ENCODE results near the gene TMOD1. TPM values are rescaled to one million over a fixed set of nuclear protein-coding genes. Genes with fewer than 3 reads are reported as not detected.

The TMOD1 gene
- total RNA-seq, 1 donor from 2014 or later, result not detected

DNA sequence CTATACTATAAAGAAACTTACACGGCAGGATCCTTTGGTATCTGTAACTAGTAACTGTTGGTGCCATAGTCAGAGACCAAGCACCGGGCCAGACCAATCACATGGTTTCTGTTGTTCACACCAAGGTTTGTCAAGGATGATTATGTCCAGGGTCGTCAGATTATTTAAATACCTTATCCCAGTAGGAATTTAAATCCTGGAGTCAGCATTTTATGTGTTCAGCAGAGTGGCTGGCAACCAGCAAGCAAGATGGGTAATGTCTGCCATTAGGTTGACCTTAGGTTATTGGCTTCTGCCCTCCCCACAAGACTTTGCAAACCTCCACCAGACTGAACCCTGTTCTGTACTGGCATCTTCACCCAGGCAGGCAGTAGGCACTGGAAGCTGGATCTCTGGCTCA is 39.3 kb upstream of the TMOD1 start:
- Mint-ChIP-seq H3K9me3 (no peaks in the 10 kb centered on the region), H3K36me3 (no peaks in the 10 kb centered on the region), H3K4me3 (no peak overlapping the region), H3K27me3 (ENCODE audit: insufficient read depth, low read depth) (peaks cover 2% of the 10 kb centered on the region), H3K27ac (no peak overlapping the region), H3K4me1 (no peaks in the 10 kb centered on the region)
- Histone ChIP-seq H3K79me2 (ENCODE audit: low read depth) (no peaks in the 10 kb centered on the region), H3K9ac (no peak overlapping the region), H2AFZ (replicated peaks) (no peak overlapping the region), H4K20me1 (ENCODE audit: low read depth) (no peaks in the 10 kb centered on the region), H3K4me2 (no peak overlapping the region), H3K4me3 (no peak overlapping the region), H3F3A (ENCODE audit: low read depth) (no peaks in the 10 kb centered on the region), H3K27ac (no peak overlapping the region), H3K9me3 (ENCODE audit: low read depth) (no peaks in the 10 kb centered on the region), H3K4me1 (no peaks in the 10 kb centered on the region), H3K36me3 (no peaks in the 10 kb centered on the region), H3K27me3 (no peaks in the 10 kb centered on the region)
- DNase-seq (ENCODE audit: low spot score), result no peak
- TF ChIP-seq, protein P1, sequence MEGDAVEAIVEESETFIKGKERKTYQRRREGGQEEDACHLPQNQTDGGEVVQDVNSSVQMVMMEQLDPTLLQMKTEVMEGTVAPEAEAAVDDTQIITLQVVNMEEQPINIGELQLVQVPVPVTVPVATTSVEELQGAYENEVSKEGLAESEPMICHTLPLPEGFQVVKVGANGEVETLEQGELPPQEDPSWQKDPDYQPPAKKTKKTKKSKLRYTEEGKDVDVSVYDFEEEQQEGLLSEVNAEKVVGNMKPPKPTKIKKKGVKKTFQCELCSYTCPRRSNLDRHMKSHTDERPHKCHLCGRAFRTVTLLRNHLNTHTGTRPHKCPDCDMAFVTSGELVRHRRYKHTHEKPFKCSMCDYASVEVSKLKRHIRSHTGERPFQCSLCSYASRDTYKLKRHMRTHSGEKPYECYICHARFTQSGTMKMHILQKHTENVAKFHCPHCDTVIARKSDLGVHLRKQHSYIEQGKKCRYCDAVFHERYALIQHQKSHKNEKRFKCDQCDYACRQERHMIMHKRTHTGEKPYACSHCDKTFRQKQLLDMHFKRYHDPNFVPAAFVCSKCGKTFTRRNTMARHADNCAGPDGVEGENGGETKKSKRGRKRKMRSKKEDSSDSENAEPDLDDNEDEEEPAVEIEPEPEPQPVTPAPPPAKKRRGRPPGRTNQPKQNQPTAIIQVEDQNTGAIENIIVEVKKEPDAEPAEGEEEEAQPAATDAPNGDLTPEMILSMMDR (IDR thresholded peaks at IDR 0.05), result no peak
- TF ChIP-seq EZH2phosphoT487 (IDR thresholded peaks at IDR 0.05) (no peak), EZH2 (IDR thresholded peaks at IDR 0.05) (no peak)

GRCh38 chr9:97462914-97463313 is 38.6 kb upstream of the TMOD1 start:
- Histone ChIP-seq H3K4me3 (no peak overlapping the region), H3F3A (ENCODE audit: low read depth) (no peaks in the 10 kb centered on the region), H3K4me1 (no peaks in the 10 kb centered on the region), H3K9me3 (ENCODE audit: low read depth) (no peaks in the 10 kb centered on the region), H3K36me3 (no peaks in the 10 kb centered on the region), H3K4me2 (no peak overlapping the region), H3K27me3 (no peaks in the 10 kb centered on the region), H3K79me2 (ENCODE audit: low read depth) (no peaks in the 10 kb centered on the region), H4K20me1 (ENCODE audit: low read depth) (no peaks in the 10 kb centered on the region), H3K9ac (no peak overlapping the region), H2AFZ (replicated peaks) (no peak overlapping the region), H3K27ac (no peak overlapping the region)
- no peaks in the 10 kb centered on the region for H3K36me3 Mint-ChIP-seq
- TF ChIP-seq, protein P1 (IDR thresholded peaks at IDR 0.05), result no peak
- no peak for TF ChIP-seq EZH2phosphoT487 (IDR thresholded peaks at IDR 0.05)
- TF ChIP-seq EZH2 (IDR thresholded peaks at IDR 0.05), result no peak
- no peak for DNase-seq (ENCODE audit: low spot score)
- peaks cover 2% of the 10 kb centered on the region for H3K27me3 Mint-ChIP-seq (ENCODE audit: insufficient read depth, low read depth)
- no peak overlapping the region for H3K4me3 Mint-ChIP-seq
- no peak overlapping the region for H3K27ac Mint-ChIP-seq
- no peaks in the 10 kb centered on the region for H3K4me1 Mint-ChIP-seq
- H3K9me3 Mint-ChIP-seq, result no peaks in the 10 kb centered on the region

DNA sequence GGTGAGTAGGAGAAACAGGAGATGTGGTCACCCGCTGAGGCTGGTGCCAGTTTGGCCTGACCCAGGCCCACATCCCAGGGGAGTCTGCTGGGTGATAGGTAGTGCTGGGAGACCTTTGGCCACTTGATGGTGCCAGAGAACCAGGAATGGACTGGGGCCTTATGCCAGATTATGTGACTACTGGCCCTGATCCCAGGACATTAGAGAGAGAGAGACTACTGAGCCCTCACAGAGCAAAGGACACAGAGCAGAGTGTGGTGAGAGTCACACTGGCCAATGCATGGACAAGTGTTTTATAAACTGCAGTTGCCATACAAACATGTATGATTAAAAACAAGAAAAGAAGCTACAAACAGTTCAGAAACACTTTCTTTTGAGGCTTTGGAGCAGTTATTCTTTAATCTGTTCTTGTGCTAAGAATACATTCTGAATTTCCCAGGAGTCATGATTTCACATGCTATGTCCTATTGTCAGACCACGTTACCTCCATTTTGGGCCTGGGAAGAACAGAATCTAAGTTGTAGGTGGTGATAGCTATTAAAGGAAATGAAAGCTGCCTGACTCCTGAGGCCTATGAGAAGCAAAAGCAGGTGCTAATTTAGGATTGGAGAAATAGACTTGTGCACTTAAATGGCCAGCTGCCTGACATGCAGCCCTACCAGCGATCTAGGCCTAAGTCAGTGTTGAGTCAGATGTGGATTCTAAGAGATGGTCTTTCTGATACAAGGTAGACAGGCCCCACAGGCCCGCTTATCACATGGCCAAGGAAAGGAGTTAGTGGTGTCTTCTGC is 32.6 kb upstream of the TMOD1 start:
- H3K27me3 Mint-ChIP-seq (ENCODE audit: insufficient read depth, low read depth), result peaks cover 2% of the 10 kb centered on the region
- Histone ChIP-seq H3K36me3 (no peaks in the 10 kb centered on the region), H3K27ac (no peak overlapping the region), H3K9me3 (ENCODE audit: low read depth) (no peaks in the 10 kb centered on the region), H3K4me3 (no peak overlapping the region), H3K4me2 (no peak overlapping the region), H2AFZ (replicated peaks) (no peak overlapping the region), H3K9ac (no peak overlapping the region), H3F3A (ENCODE audit: low read depth) (no peaks in the 10 kb centered on the region), H3K79me2 (ENCODE audit: low read depth) (no peaks in the 10 kb centered on the region), H4K20me1 (ENCODE audit: low read depth) (no peaks in the 10 kb centered on the region), H3K4me1 (no peaks in the 10 kb centered on the region), H3K27me3 (no peaks in the 10 kb centered on the region)
- no peaks in the 10 kb centered on the region for H3K9me3 Mint-ChIP-seq
- no peaks in the 10 kb centered on the region for H3K4me1 Mint-ChIP-seq
- DNase-seq (ENCODE audit: low spot score), result peak; percentile 84
- no peak overlapping the region for H3K4me3 Mint-ChIP-seq
- TF ChIP-seq EZH2 (IDR thresholded peaks at IDR 0.05), result no peak
- TF ChIP-seq, protein P1 (IDR thresholded peaks at IDR 0.05), result peak; percentile 82
- H3K27ac Mint-ChIP-seq, result no peak overlapping the region
- no peaks in the 10 kb centered on the region for H3K36me3 Mint-ChIP-seq
